ENCODE data around the gene FANCC.

Gene FANCC

GRCh38 chr9:95088421-95089161, 228.9 kb downstream of the FANCC start:
- no peak overlapping the region for H3K4me3 Mint-ChIP-seq
- H3K27me3 Mint-ChIP-seq (ENCODE audit: low read depth, poor library complexity): peaks cover 6% of the 10 kb centered on the region
- no peak for DNase-seq
- H3K36me3 Mint-ChIP-seq (ENCODE audit: low read depth): peaks cover 38% of the 10 kb centered on the region
- peaks cover 57% of the 10 kb centered on the region for H3K4me1 Mint-ChIP-seq
- TF ChIP-seq CTCF (IDR thresholded peaks at IDR 0.05): no peak
- no peaks in the 10 kb centered on the region for H3K9me3 Mint-ChIP-seq
- H3K27ac Mint-ChIP-seq: no peak overlapping the region

GRCh38 chr9:95087659-95088242, 229.8 kb downstream of the FANCC start:
- H3K27ac Mint-ChIP-seq: no peak overlapping the region

GRCh38 chr9:95086564-95086955, 230.9 kb downstream of the FANCC start:
- Mint-ChIP-seq H3K4me3 (no peak overlapping the region), H3K27ac (peak overlapping the region; percentile 72), H3K36me3 (ENCODE audit: low read depth) (peaks cover 58% of the 10 kb centered on the region)

More at GRCh38 chr9:95087659-95088242, 229.8 kb downstream of the FANCC start:
- Mint-ChIP-seq H3K9me3 (no peaks in the 10 kb centered on the region), H3K36me3 (ENCODE audit: low read depth) (peaks cover 46% of the 10 kb centered on the region), H3K4me3 (no peak overlapping the region), H3K27me3 (ENCODE audit: low read depth, poor library complexity) (peaks cover 6% of the 10 kb centered on the region), H3K4me1 (peaks cover 48% of the 10 kb centered on the region)
- TF ChIP-seq CTCF (IDR thresholded peaks at IDR 0.05): no peak
- no peak for DNase-seq

GRCh38 chr9:95085861-95086563, 231.5 kb downstream of the FANCC start:
- no peak for TF ChIP-seq CTCF (IDR thresholded peaks at IDR 0.05)
- no peak for DNase-seq
- Mint-ChIP-seq H3K27me3 (ENCODE audit: low read depth, poor library complexity) (peaks cover 4% of the 10 kb centered on the region), H3K4me3 (no peak overlapping the region), H3K9me3 (no peaks in the 10 kb centered on the region), H3K4me1 (peaks cover 33% of the 10 kb centered on the region), H3K36me3 (ENCODE audit: low read depth) (peaks cover 62% of the 10 kb centered on the region), H3K27ac (no peak overlapping the region)

More at GRCh38 chr9:95086564-95086955, 230.9 kb downstream of the FANCC start:
- TF ChIP-seq CTCF (IDR thresholded peaks at IDR 0.05): no peak
- Mint-ChIP-seq H3K9me3 (no peaks in the 10 kb centered on the region), H3K4me1 (peaks cover 38% of the 10 kb centered on the region), H3K27me3 (ENCODE audit: low read depth, poor library complexity) (peaks cover 6% of the 10 kb centered on the region)
- DNase-seq: no peak

- Mint-ChIP-seq H3K36me3 (ENCODE audit: low read depth) (peaks cover 62% of the 10 kb centered on the region), H3K4me3 (no peak overlapping the region)
Observed at GRCh38 chr9:95085036-95085770, 232.3 kb downstream of the FANCC start.

More at GRCh38 chr9:95085036-95085770, 232.3 kb downstream of the FANCC start:
- peaks cover 4% of the 10 kb centered on the region for H3K27me3 Mint-ChIP-seq (ENCODE audit: low read depth, poor library complexity)
- H3K4me1 Mint-ChIP-seq: peaks cover 31% of the 10 kb centered on the region
- no peak for DNase-seq
- no peaks in the 10 kb centered on the region for H3K9me3 Mint-ChIP-seq
- H3K27ac Mint-ChIP-seq: no peak overlapping the region
- no peak for TF ChIP-seq CTCF (IDR thresholded peaks at IDR 0.05)

Data from nephron progenitor cell (in vitro differentiated cells).